IMR-90 (cell line): ENCODE data around the gene ANKRD44. TPM values are rescaled to one million over a fixed set of nuclear protein-coding genes. Genes with fewer than 3 reads are reported as not detected.

Experiments used
- ATAC-seq: fragments of 200-7000 bp; cut with Tn5 transposase; 2 replicates; pipeline ENCODE4 v1.9.1; 2020; ENCODE audit warnings: low read depth, mild to moderate bottlenecking, moderate library complexity
- BruUV-seq: library from RNA; stranded (reverse); fragments of 400-500 nt; replicated peaks from 2 replicates; lab custom pipeline; 2021; lab: Mats Ljungman, UMichigan
- CTCF ChIA-PET: fragments of 300-600 bp; formaldehyde crosslinking; extraction: SDS; loops from one replicate; lab custom pipeline; 2021; ENCODE audit warnings: antibody characterized with exemption; lab: Yijun Ruan, JAX
- POLR2A ChIA-PET: fragments of 300-600 bp; sonication (Branson Sonifier 250); formaldehyde crosslinking; loops from one replicate; lab custom pipeline; 2022; ENCODE audit warnings: antibody characterized with exemption; ENCODE audit not compliant: unreplicated experiment; lab: Charles Lee
- DNase-seq: peaks from one replicate; pipeline ENCODE4 v3.0.0; 2013
- H2AFZ ChIP-seq: replicated peaks from 2 replicates; pipeline ENCODE3; 2013; ENCODE audit warnings: low read length, mild to moderate bottlenecking; ENCODE audit not compliant: poor library complexity
- H2AK5ac ChIP-seq: 2 replicates; pipeline ENCODE4 v1.6.1; 2013; ENCODE audit warnings: low read depth, low read length, inconsistent platforms
- H2AK9ac ChIP-seq: replicated peaks from 2 replicates; pipeline ENCODE3; 2013; ENCODE audit warnings: mild to moderate bottlenecking, low read depth, low read length, moderate library complexity; ENCODE audit not compliant: poor library complexity
- H2BK120ac ChIP-seq: 2 replicates; pipeline ENCODE4 v1.6.1; 2013; ENCODE audit warnings: low read depth, low read length, inconsistent platforms
- H2BK15ac ChIP-seq: 3 replicates; pipeline ENCODE4 v1.6.1; 2013; ENCODE audit warnings: low read depth, low read length, inconsistent platforms
- H2BK20ac ChIP-seq: 2 replicates; pipeline ENCODE4 v1.6.1; 2013; ENCODE audit warnings: low read depth, mild to moderate bottlenecking, inconsistent platforms, low read length, moderate library complexity
- H2BK5ac ChIP-seq: 2 replicates; pipeline ENCODE4 v1.6.1; 2013; ENCODE audit warnings: mild to moderate bottlenecking, low read depth, low read length, inconsistent platforms; ENCODE audit not compliant: poor library complexity, severe bottlenecking
- H3K14ac ChIP-seq: replicated peaks from 2 replicates; pipeline ENCODE4 v1.6.1; 2013; ENCODE audit warnings: low read depth, low read length, inconsistent platforms
- H3K18ac ChIP-seq: 2 replicates; pipeline ENCODE4 v1.6.1; 2013; ENCODE audit warnings: low read depth, low read length, control low read depth
- H3K23ac ChIP-seq: 2 replicates; pipeline ENCODE4 v1.6.1; 2013; ENCODE audit warnings: low read depth, low read length, inconsistent platforms
- H3K27ac ChIP-seq: 2 replicates; pipeline ENCODE4 v1.5.1; 2013; ENCODE audit warnings: mild to moderate bottlenecking, control low read depth, low read length; ENCODE audit not compliant: insufficient read depth
- H3K27me3 ChIP-seq: 2 replicates; pipeline ENCODE4 v1.6.1; 2013; ENCODE audit warnings: low read length; ENCODE audit not compliant: control insufficient read depth, insufficient read depth
- H3K36me3 ChIP-seq: 2 replicates; pipeline ENCODE4 v1.6.1; 2013; ENCODE audit warnings: low read length, mixed read lengths; ENCODE audit not compliant: control insufficient read depth, insufficient read depth
- H3K4ac ChIP-seq: 2 replicates; pipeline ENCODE4 v1.6.1; 2013; ENCODE audit warnings: low read depth, low read length, inconsistent platforms
- H3K4me1 ChIP-seq: 2 replicates; pipeline ENCODE4 v1.6.1; 2013; ENCODE audit warnings: low read length, mixed read lengths; ENCODE audit not compliant: control insufficient read depth, insufficient read depth
- H3K4me2 ChIP-seq: 2 replicates; pipeline ENCODE4 v1.6.1; 2013; ENCODE audit warnings: low read depth, mild to moderate bottlenecking, control low read depth, low read length, moderate library complexity
- H3K4me3 ChIP-seq: 2 replicates; pipeline ENCODE4 v1.5.1; 2013; ENCODE audit warnings: low read depth, mild to moderate bottlenecking, control low read depth, low read length, moderate library complexity; ENCODE audit not compliant: insufficient read depth
- H3K56ac ChIP-seq: 2 replicates; pipeline ENCODE4 v1.6.1; 2013; ENCODE audit warnings: low read length, inconsistent platforms; ENCODE audit not compliant: insufficient read depth; ENCODE audit errors: extremely low read depth
- H3K79me1 ChIP-seq, 2 experiments: 2 replicates each; pipeline ENCODE4 v1.6.1; 2013; ENCODE audit warnings: low read length in 2 of 2, inconsistent platforms in 1 of 2, low read depth in 1 of 2
- H3K9ac ChIP-seq: 2 replicates; pipeline ENCODE4 v1.6.1; 2013; ENCODE audit warnings: low read depth, low read length, control low read depth
- H3K9me1 ChIP-seq: 2 replicates; pipeline ENCODE4 v1.6.1; 2013; ENCODE audit warnings: low read length, inconsistent platforms; ENCODE audit not compliant: insufficient read depth
- H3K9me3 ChIP-seq: 2 replicates; pipeline ENCODE4 v1.6.1; 2013; ENCODE audit warnings: low read length; ENCODE audit not compliant: control insufficient read depth, insufficient read depth
- H4K20me1 ChIP-seq: 2 replicates; pipeline ENCODE4 v1.6.1; 2013; ENCODE audit warnings: low read length, inconsistent platforms; ENCODE audit not compliant: insufficient read depth
- H4K5ac ChIP-seq: 2 replicates; pipeline ENCODE4 v1.6.1; 2013; ENCODE audit warnings: mild to moderate bottlenecking, low read depth, low read length, control low read depth
- H4K8ac ChIP-seq, 2 experiments: 2 replicates each; pipeline ENCODE4 v1.6.1; 2013; ENCODE audit warnings: low read depth in 2 of 2, low read length in 2 of 2, control low read depth in 1 of 2, inconsistent platforms in 1 of 2
- H4K91ac ChIP-seq: 2 replicates; pipeline ENCODE4 v1.6.1; 2013; ENCODE audit warnings: low read depth, low read length, inconsistent platforms; ENCODE audit not compliant: insufficient read depth
- BHLHE40 ChIP-seq: fragments of 150-350 bp; IDR thresholded peaks from 2 replicates; pipeline ENCODE4 v1.6.1; 2016; ENCODE audit warnings: mild to moderate bottlenecking, low read depth, low read length
- CEBPB ChIP-seq: IDR thresholded peaks from 2 replicates; pipeline ENCODE4 v1.6.1; 2012; ENCODE audit warnings: low read depth, low read length, improper control_type of control experiment
- CHD1 ChIP-seq: IDR thresholded peaks from 2 replicates; pipeline ENCODE4 v1.6.1; 2012; ENCODE audit warnings: low read depth, low read length, improper control_type of control experiment
- FOS ChIP-seq: fragments of 150-350 bp; IDR thresholded peaks from 2 replicates; pipeline ENCODE4 v1.6.1; 2016; ENCODE audit warnings: low read depth, low read length
- MAFK ChIP-seq: IDR thresholded peaks from 2 replicates; pipeline ENCODE4 v1.6.1; 2012; ENCODE audit warnings: low read depth, low read length, improper control_type of control experiment
- MAZ ChIP-seq: IDR thresholded peaks from 2 replicates; pipeline ENCODE4 v1.6.1; 2012; ENCODE audit warnings: low read depth, mild to moderate bottlenecking, low read length, improper control_type of control experiment, moderate library complexity, borderline replicate concordance
- MXI1 ChIP-seq: IDR thresholded peaks from 2 replicates; pipeline ENCODE4 v1.6.1; 2012; ENCODE audit warnings: low read depth, mild to moderate bottlenecking, low read length, moderate library complexity, borderline replicate concordance
- NFE2L2 ChIP-seq: fragments of 150-350 bp; IDR thresholded peaks from 2 replicates; pipeline ENCODE4 v1.6.1; 2016; ENCODE audit warnings: low read depth, mild to moderate bottlenecking, low read length
- POLR2A ChIP-seq: IDR thresholded peaks from 2 replicates; pipeline ENCODE4 v1.6.1; 2012; ENCODE audit warnings: mild to moderate bottlenecking, low read depth, low read length
- RAD21 ChIP-seq: IDR thresholded peaks from 2 replicates; pipeline ENCODE4 v1.6.1; 2012; ENCODE audit warnings: low read length, improper control_type of control experiment
- RCOR1 ChIP-seq: IDR thresholded peaks from 2 replicates; pipeline ENCODE4 v1.6.1; 2012; ENCODE audit warnings: mild to moderate bottlenecking, low read length, improper control_type of control experiment; ENCODE audit not compliant: insufficient replicate concordance
- RFX5 ChIP-seq: IDR thresholded peaks from 2 replicates; pipeline ENCODE4 v1.8.0; 2012; ENCODE audit warnings: low read depth, mild to moderate bottlenecking, low read length, moderate library complexity
- SMC3 ChIP-seq: fragments of 150-350 bp; IDR thresholded peaks from 2 replicates; pipeline ENCODE4 v1.6.1; 2016; ENCODE audit warnings: low read depth, mild to moderate bottlenecking, antibody characterized with exemption, low read length, moderate library complexity
- WGBS, 2 experiments: methylation state at CpG; one replicate each; pipeline versions ENCODE4 v1.1.5 to v1.1.7; 2013; ENCODE audit warnings: missing lambda C conversion rate in 2 of 2; ENCODE audit not compliant: insufficient read length in 1 of 2; ENCODE audit errors: extremely low coverage in 2 of 2; 5-methylcytosine and 5-hydroxymethylcytosine counted together
- dilution Hi-C: fragments of 300-500 bp; cut with HindIII; formaldehyde crosslinking; loops from one replicate; pipeline ENCODE4 v1.14.3; 2018; ENCODE audit warnings: low sequenced_read_pairs; ENCODE audit not compliant: unreplicated experiment
- in situ Hi-C: fragments of 300-500 bp; cut with MboI; formaldehyde crosslinking; loops from 3 replicates; pipeline ENCODE4 v1.14.3; 2019; ENCODE audit warnings: low sequenced_read_pairs, inconsistent platforms, mixed read lengths
- intact Hi-C: fragments of 100-400 bp; cut with micrococcal nuclease; formaldehyde crosslinking; loops from 2 replicates; pipeline ENCODE4 v1.10.0; 2022
- polyA plus RNA-seq, 3 experiments: library from polyadenylated mRNA; depleted of rRNA; stranded (reverse); fragments of >200 nt; gene quantifications; 2 replicates each; pipeline ENCODE4 v1.2.3, GENCODE V29; 2012; ENCODE audit warnings: low replicate concordance in 1 of 3
- total RNA-seq: library from RNA; depleted of rRNA; stranded (reverse); fragments of >200 nt; gene quantifications from 2 replicates; pipeline ENCODE4 v1.2.3, GENCODE V29; 2012
- TF ChIP-seq, protein P1 (sequence below): conservative IDR thresholded peaks from 2 replicates; pipeline ENCODE4 v1.5.1; 2012; ENCODE audit warnings: mild to moderate bottlenecking, low read depth, low read length, improper control_type of control experiment
- TF ChIP-seq, protein P2 (sequence below): fragments of 150-350 bp; IDR thresholded peaks from 2 replicates; pipeline ENCODE4 v1.6.1; 2016; ENCODE audit warnings: low read depth, mild to moderate bottlenecking, low read length, moderate library complexity, borderline replicate concordance
- TF ChIP-seq, protein P3 (sequence below): fragments of 150-350 bp; IDR thresholded peaks from 2 replicates; pipeline ENCODE4 v1.6.1; 2017; ENCODE audit warnings: mild to moderate bottlenecking, antibody characterized with exemption, low read length, low read depth

ANKRD44 gene
- total and polyA plus RNA-seq, 2 of the 4 experiments (the other 2 are of a cell fraction) = 5.2 to 15.6 TPM

GRCh38 chr2:197304556-197305011 is 6.0 kb downstream of the ANKRD44 start:
- no peak overlapping the region for H2BK120ac ChIP-seq
- in situ Hi-C loops = no loop called here
- no peak overlapping the region for H4K8ac ChIP-seq
- H2AK5ac ChIP-seq = no peak overlapping the region
- peaks cover 0 to 9% of the 10 kb centered on the region in 2 experiments; a peak in 2 of 4 replicates for H3K79me1 ChIP-seq
- TF ChIP-seq MXI1 (no peak), CEBPB (no peak), RFX5 (no peak), FOS (no peak), NFE2L2 (no peak), BHLHE40 (no peak), MAFK (no peak), MAZ (no peak), RAD21 (no peak), CHD1 (no peak), POLR2A (no peak), SMC3 (no peak), RCOR1 (no peak)
- TF ChIP-seq, protein P1, sequence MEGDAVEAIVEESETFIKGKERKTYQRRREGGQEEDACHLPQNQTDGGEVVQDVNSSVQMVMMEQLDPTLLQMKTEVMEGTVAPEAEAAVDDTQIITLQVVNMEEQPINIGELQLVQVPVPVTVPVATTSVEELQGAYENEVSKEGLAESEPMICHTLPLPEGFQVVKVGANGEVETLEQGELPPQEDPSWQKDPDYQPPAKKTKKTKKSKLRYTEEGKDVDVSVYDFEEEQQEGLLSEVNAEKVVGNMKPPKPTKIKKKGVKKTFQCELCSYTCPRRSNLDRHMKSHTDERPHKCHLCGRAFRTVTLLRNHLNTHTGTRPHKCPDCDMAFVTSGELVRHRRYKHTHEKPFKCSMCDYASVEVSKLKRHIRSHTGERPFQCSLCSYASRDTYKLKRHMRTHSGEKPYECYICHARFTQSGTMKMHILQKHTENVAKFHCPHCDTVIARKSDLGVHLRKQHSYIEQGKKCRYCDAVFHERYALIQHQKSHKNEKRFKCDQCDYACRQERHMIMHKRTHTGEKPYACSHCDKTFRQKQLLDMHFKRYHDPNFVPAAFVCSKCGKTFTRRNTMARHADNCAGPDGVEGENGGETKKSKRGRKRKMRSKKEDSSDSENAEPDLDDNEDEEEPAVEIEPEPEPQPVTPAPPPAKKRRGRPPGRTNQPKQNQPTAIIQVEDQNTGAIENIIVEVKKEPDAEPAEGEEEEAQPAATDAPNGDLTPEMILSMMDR = no peak
- TF ChIP-seq, protein P2, sequence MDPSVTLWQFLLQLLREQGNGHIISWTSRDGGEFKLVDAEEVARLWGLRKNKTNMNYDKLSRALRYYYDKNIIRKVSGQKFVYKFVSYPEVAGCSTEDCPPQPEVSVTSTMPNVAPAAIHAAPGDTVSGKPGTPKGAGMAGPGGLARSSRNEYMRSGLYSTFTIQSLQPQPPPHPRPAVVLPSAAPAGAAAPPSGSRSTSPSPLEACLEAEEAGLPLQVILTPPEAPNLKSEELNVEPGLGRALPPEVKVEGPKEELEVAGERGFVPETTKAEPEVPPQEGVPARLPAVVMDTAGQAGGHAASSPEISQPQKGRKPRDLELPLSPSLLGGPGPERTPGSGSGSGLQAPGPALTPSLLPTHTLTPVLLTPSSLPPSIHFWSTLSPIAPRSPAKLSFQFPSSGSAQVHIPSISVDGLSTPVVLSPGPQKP = no peak
- TF ChIP-seq, protein P3, sequence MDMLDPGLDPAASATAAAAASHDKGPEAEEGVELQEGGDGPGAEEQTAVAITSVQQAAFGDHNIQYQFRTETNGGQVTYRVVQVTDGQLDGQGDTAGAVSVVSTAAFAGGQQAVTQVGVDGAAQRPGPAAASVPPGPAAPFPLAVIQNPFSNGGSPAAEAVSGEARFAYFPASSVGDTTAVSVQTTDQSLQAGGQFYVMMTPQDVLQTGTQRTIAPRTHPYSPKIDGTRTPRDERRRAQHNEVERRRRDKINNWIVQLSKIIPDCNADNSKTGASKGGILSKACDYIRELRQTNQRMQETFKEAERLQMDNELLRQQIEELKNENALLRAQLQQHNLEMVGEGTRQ = no peak
- H3K9ac ChIP-seq = no peak overlapping the region
- H3K4me2 ChIP-seq = no peak overlapping the region
- DNase-seq (no peak), ATAC-seq (no peak)
- ChIA-PET CTCF (no interaction called here), POLR2A (interaction anchor here (0.6 kb wide), 1 partner anchor 65 kb away, joined by 5 read pairs; no protein-coding TSS in a partner anchor)
- H4K91ac ChIP-seq = no peak overlapping the region
- no peaks in the 10 kb centered on the region for H3K27me3 ChIP-seq
- no peak overlapping the region for H2BK20ac ChIP-seq
- H3K23ac ChIP-seq = no peak overlapping the region
- no TSS peak for BruUV-seq
- intact Hi-C loops = no loop called here
- WGBS, 2 experiments = 54% methylated on average over 2 of the region's 3 CpGs; no CpG with 5 or more reads in 1 of the 2 experiments
- no peak overlapping the region for H3K27ac ChIP-seq
- H3K56ac ChIP-seq = no peak overlapping the region
- H2AK9ac ChIP-seq = no peak overlapping the region
- dilution Hi-C loops = no loop called here
- H4K5ac ChIP-seq = no peak overlapping the region
- no peak overlapping the region for H3K14ac ChIP-seq
- H3K4me1 ChIP-seq = peaks cover 2% of the 10 kb centered on the region; the same call in 1 of the 2 replicates
- H3K9me1 ChIP-seq = no peaks in the 10 kb centered on the region
- no peaks in the 10 kb centered on the region for H4K20me1 ChIP-seq
- H2BK15ac ChIP-seq = no peak overlapping the region
- no peak overlapping the region for H3K4me3 ChIP-seq
- no peak overlapping the region for H2AFZ ChIP-seq
- no peak overlapping the region for H3K18ac ChIP-seq
- H3K4ac ChIP-seq = no peak overlapping the region
- H3K9me3 ChIP-seq = no peaks in the 10 kb centered on the region
- H3K36me3 ChIP-seq = no peaks in the 10 kb centered on the region
- no peak overlapping the region for H2BK5ac ChIP-seq
